Psoas muscle (tissue), 8 donors: ENCODE measurements around the gene INTS11. TPM values are rescaled to one million over a fixed set of nuclear protein-coding genes. Genes with fewer than 3 reads are reported as not detected.

Source experiments
- ATAC-seq, 4 donors: fragments of 200-7000 bp; cut with Tn5 transposase; one replicate each; pipeline ENCODE4 v1.9.1; 2020; ENCODE audit warnings: moderate library complexity in 3 of 4, mild to moderate bottlenecking in 2 of 4
- DNase-seq, 2 donors: peaks; one replicate each; pipeline ENCODE4 v3.0.0-alpha.2; 2020
- H3K27ac ChIP-seq: fragments of 200-600 bp; one replicate; pipeline ENCODE4 v1.8.0; 2022
- H3K27me3 ChIP-seq, 3 donors: fragments of 200-600 bp in 1 of 3; one replicate each; pipeline versions ENCODE4 v1.6.1 to v1.8.0; 2013 to 2022; ENCODE audit warnings: low read length in 2 of 3, mild to moderate bottlenecking in 2 of 3, moderate library complexity in 1 of 3; ENCODE audit not compliant: insufficient read depth in 3 of 3
- H3K36me3 ChIP-seq, 2 donors: fragments of 200-600 bp in 1 of 2; one replicate each; pipeline versions ENCODE4 v1.6.1 to v1.8.0; 2013 to 2022; ENCODE audit warnings: low read depth in 1 of 2, mild to moderate bottlenecking in 1 of 2, moderate library complexity in 1 of 2; ENCODE audit not compliant: insufficient read depth in 1 of 2
- H3K4me1 ChIP-seq: fragments of 200-600 bp; one replicate; pipeline ENCODE4 v1.8.0; 2022
- H3K4me3 ChIP-seq: fragments of 200-600 bp; one replicate; pipeline ENCODE4 v1.8.0; 2022; ENCODE audit warnings: mild to moderate bottlenecking
- H3K9me3 ChIP-seq: fragments of 200-600 bp; one replicate; pipeline ENCODE4 v1.8.0; 2022
- CTCF ChIP-seq: fragments of 200-600 bp; IDR thresholded peaks from one replicate; pipeline ENCODE4 v1.8.0; 2022; ENCODE audit warnings: antibody characterized with exemption
- WGBS, 3 donors: extraction: QIAGEN DNeasy Blood & Tissue Kit; methylation state at CpG; one replicate each; pipeline versions ENCODE4 v1.1.6 to v1.1.7; 2013; 5-methylcytosine and 5-hydroxymethylcytosine counted together
- intact Hi-C, 2 donors: fragments of 100-400 bp; cut with DNase I; formaldehyde crosslinking; loops; one replicate each; pipeline versions ENCODE4 v1.11.0 to v1.14.2; 2022
- polyA plus RNA-seq, 3 donors: library from polyadenylated mRNA; stranded (reverse); fragments of 200-250 nt; gene quantifications; one replicate each; pipeline ENCODE4 v1.2.3, GENCODE V29; 2013
- total RNA-seq, 4 donors: library from RNA; stranded (reverse); fragmentation: NEBNext Ultra II Directional in 2 of 4; extraction: Animal tissue kit (Norgen Biotek cat#: 25700) in 2 of 4; gene quantifications; one replicate each; pipeline versions ENCODE4 v1.2.1 to v1.2.4, GENCODE V29; 2021 to 2023
- donor health status: healthy with polysubstance abuse.
- donor health status: DM: no; HTN: no; CAD: no; lungs with moderate emphysema.
- donor health status: Bipolar disorder and iron deficiency.
- donor health status: healthy.
- donor health status: DM: yes; HTN: yes; CAD: no.
- donor health status: DM: no; HTN: no; CAD: no.
- donor health status: DM: no; HTN: no; CAD: no.
- donor health status: DM: yes; HTN: yes; CAD: no.

INTS11 gene
- total and polyA plus RNA-seq, 7 donors = 55.6 to 80.8 (median 71.2) TPM

- H3K27me3 ChIP-seq = no peaks in the 10 kb centered on the region
- no peak for TF ChIP-seq CTCF
- H3K4me3 ChIP-seq = no peak overlapping the region
- ATAC-seq (no peak), DNase-seq (no peak)
- H3K36me3 ChIP-seq = peaks cover 2 to 52% of the 10 kb centered on the region in 2 donors
- 80 to 85% (median 84%) methylated on average over 21 of the region's 21 CpGs for WGBS, 3 donors
- intact Hi-C loops = no loop called here
- no peaks in the 10 kb centered on the region for H3K9me3 ChIP-seq
- no peak overlapping the region for H3K27ac ChIP-seq
- peaks cover 19% of the 10 kb centered on the region for H3K4me1 ChIP-seq
Observed at GRCh38 chr1:1335792-1336248, 11.4 kb upstream of the INTS11 start.

GRCh38 chr1:1335283-1335682, 10.8 kb upstream of the INTS11 start:
- intact Hi-C loops = no loop called here
- Histone ChIP-seq H3K9me3 (no peaks in the 10 kb centered on the region), H3K4me1 (peaks cover 25% of the 10 kb centered on the region), H3K27ac (no peak overlapping the region), H3K36me3 (peaks cover 2 to 50% of the 10 kb centered on the region in 2 donors), H3K27me3 (no peaks in the 10 kb centered on the region), H3K4me3 (no peak overlapping the region)
- no peak for TF ChIP-seq CTCF
- DNase-seq (no peak), ATAC-seq (no peak)
- WGBS, 3 donors = 65 to 71% (median 68%) methylated on average over 15 to 16 of the region's 16 CpGs

GRCh38 chr1:1334835-1335234, 10.4 kb upstream of the INTS11 start:
- no peak for TF ChIP-seq CTCF

GRCh38 chr1:1333551-1334241, 9.2 kb upstream of the INTS11 start:
- TF ChIP-seq CTCF = no peak
- Histone ChIP-seq H3K27ac (no peak overlapping the region), H3K4me3 (no peak overlapping the region), H3K9me3 (no peaks in the 10 kb centered on the region), H3K36me3 (peaks cover 2 to 38% of the 10 kb centered on the region in 2 donors), H3K27me3 (no peaks in the 10 kb centered on the region), H3K4me1 (peaks cover 28% of the 10 kb centered on the region)
- intact Hi-C loops = no loop called here
- DNase-seq = peak; percentile 53 to 78
- WGBS, 3 donors = 36 to 80% (median 51%) methylated on average over 32 to 36 of the region's 36 CpGs
- peak; percentile 3 to 41 (median 20) for ATAC-seq

More at GRCh38 chr1:1334835-1335234, 10.4 kb upstream of the INTS11 start:
- WGBS, 3 donors = 59 to 65% (median 64%) methylated on average over 6 to 11 of the region's 11 CpGs
- no peak for DNase-seq
- ATAC-seq = no peak
- no peaks in the 10 kb centered on the region for H3K9me3 ChIP-seq
- H3K27ac ChIP-seq = no peak overlapping the region
- no peak overlapping the region for H3K4me3 ChIP-seq
- H3K4me1 ChIP-seq = peaks cover 28% of the 10 kb centered on the region
- H3K27me3 ChIP-seq = no peaks in the 10 kb centered on the region
- intact Hi-C loops = no loop called here
- H3K36me3 ChIP-seq = peaks cover 2 to 45% of the 10 kb centered on the region in 2 donors
